GM19239 (cell line): Measurements from ENCODE around the gene TRIOBP.
"Not testable (repeated sequence)": the region's sequence is repeated elsewhere in the genome, so short reads cannot be mapped to it uniquely, and the experiment has no call there.

ENCODE experiments used
- DNase-seq: peaks from one replicate; pipeline ENCODE4 v3.0.0; 2011; ENCODE audit warnings: low spot score; ENCODE audit not compliant: insufficient read length
- FAIRE-seq: peaks from 2 replicates; lab custom pipeline; 2011; peaks lifted over from hg19 to GRCh38; lab: Jason Lieb, UNC

TRIOBP gene

DNA sequence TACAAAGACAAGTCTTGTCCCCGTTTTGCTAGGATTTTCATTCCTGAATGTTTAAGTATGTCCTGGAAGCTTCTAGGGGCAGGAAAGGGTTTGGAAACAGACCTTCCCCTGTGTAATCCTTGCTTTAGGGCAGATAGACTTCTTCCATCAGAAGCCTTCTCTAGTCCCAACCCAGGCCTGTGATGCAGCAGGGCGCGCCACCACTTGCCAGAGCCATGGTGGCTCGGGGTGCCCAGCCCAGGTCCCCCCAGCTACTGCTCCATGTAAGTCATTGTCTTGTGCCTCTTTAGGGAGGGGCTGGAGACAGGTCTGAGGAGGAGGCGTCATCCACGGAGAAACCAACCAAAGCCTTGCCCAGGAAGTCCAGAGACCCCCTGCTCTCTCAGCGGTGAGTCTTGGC is 6.4 kb upstream of the TRIOBP start:
- FAIRE-seq, result no peak
- DNase-seq, result no peak

GRCh38 chr22:37690901-37691504 is 5.8 kb upstream of the TRIOBP start:
- FAIRE-seq (no peak), DNase-seq (no peak)

GRCh38 chr22:37692627-37693285 is 4.1 kb upstream of the TRIOBP start:
- DNase-seq (no peak), FAIRE-seq (no peak)

- not testable (repeated sequence) for DNase-seq, FAIRE-seq
Observed at GRCh38 chr22:37694131-37694530, 2.7 kb upstream of the TRIOBP start.

- DNase-seq, FAIRE-seq: not testable (repeated sequence)
Observed at GRCh38 chr22:37696260-37696656, 590 bp upstream of the TRIOBP start.

DNA sequence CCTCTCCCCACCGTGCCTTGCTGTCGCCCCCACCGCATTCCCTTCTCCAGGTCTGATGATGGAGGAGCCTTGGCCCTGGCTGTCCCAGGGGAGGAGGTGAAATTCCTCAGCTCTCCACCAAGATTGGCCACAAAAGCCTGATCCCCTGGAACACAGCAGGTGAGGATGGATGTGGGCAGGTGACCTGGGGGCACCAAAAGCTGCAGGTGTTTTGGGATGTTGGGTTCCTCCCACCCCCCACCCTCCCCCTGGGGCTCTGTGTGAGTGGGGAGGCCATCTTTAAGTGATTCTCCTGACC is 639 bp downstream of the TRIOBP start:
- FAIRE-seq, result no peak

DNA sequence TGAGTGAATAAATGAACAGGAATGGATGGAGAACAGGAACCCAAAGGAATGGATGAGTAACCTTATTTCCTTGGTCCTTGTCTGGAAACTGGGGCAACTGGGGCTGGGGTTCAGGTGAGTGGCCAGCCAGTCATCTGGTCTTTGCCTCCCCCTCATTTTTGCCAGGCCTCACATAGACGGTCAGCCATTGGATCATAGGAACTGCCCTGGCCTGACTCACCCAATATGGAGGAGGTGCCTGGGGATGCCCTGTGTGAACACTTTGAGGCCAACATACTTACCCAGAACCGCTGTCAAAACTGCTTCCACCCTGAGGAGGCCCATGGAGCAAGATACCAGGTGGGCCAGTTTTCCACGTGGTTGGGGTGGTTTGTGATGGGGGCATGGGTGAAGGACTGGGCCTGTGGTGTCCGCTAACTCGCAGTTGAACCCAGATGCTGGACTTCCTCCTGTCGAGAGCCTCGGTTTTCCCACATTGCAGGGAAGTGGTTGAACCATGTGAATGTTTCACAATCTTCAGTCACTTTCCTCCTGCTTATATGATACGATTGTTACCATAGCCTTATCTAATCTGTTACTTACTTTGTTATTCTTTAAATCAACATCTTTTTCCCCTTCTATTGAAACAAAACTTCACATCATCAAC is 4.4 kb downstream of the TRIOBP start:
- DNase-seq (no peak), FAIRE-seq (no peak)

More for the DNA sequence above, 639 bp downstream of the TRIOBP start:
- no peak for DNase-seq

DNA sequence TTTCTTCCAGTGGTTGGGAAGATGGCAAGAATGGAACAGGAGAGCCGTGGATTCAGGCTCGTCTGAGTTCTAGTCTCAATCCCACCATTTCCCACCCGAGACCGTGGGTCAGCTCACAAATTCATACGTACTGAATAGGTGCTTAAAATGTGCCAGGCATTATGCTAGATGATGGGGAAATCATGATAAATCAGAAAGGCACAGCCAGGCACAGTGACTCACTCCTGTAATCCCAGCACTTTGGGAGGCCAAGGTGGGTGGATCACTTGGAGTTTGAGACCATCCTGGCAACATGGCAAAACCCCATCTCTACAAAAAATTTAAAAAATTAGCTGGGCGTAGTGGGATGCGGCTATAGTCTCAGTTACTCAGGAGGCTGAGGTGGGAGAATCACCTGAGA is 7.1 kb downstream of the TRIOBP start:
- FAIRE-seq, result no peak
- no peak for DNase-seq

DNA sequence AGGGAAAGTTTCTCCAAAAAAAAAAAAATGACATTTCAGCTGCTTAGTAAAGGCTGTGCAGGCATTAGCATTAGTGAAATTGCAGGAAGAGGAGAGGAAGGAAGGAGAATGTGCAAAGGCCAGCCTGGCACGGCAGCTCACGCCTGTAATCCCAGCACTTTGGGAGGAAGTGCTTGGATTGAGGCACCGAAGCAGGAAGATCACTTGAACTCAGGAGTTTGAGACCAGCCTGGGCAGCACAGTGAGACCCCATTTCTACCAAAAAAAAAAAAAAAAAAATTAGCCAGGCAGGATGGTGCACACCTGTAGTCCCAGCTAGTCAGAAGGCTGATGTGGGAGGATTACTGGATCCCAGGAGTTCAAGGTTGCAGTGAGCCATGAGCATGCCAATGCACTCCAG is 7.8 kb downstream of the TRIOBP start:
- FAIRE-seq (no peak), DNase-seq (no peak)

DNA sequence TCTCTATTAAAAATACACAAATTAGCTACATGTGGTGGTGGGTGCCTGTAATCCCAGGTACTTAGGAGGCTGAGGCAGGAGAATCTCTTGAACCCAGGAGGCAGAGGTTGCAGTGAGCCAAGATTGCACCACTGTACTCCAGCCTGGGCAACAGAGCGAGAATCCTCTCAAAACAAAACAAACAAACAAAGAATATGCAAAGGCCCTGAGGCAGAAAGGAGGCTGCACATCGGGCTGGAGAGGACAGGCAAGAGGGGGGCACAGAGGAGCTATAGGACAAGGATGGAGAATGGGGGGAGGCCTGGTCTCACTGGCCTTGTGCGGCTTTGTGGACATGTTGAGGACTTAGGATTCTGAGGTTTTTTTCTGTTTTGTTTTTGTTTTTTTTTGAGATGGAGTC is 8.4 kb downstream of the TRIOBP start:
- FAIRE-seq (no peak), DNase-seq (no peak)

DNA sequence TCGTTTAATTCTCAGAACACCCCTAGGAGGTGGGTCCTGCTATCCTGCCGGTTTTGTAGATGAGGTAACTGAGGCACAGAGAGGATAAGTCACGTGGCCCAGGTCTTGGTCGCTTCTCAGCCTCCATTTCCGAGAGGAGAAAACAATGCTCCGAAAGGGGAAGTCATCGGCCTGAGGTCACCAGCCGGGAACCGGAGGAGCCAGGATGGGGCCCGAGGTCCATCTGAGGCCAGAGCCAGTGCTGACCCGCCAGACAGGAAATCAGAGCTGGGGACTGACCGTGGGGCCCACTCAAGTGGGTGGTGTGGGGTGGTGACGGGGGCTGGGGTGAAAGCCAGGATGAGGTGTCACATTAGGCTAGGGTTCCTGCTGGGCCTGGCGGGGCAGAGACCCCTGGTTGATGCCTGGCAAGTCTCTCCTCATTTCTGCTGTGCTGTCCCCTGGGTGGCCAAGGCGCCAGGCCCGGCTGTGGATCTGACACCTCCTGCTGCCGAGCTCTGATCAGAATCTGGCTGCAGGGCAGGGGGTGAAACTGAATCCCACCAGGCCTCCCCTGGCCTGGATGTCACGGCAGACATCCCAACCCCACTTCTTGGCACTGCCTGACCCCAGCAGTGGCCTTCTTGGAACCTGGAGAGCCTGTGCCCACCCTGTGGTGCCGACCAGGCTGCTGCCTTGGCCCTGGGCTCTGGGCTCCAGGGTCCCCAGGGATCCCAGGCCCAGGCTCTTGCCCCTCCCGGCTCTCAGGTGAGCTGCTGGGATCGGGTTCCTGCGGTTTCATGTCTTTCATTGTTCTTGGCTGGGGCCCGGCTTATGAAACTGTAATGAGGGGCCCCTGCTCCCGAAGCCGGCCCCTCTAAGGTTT is 12.0 kb downstream of the TRIOBP start:
- DNase-seq (no peak), FAIRE-seq (no peak)

- DNase-seq (no peak), FAIRE-seq (no peak)
Observed at GRCh38 chr22:37709445-37709765, 12.6 kb downstream of the TRIOBP start.

DNA sequence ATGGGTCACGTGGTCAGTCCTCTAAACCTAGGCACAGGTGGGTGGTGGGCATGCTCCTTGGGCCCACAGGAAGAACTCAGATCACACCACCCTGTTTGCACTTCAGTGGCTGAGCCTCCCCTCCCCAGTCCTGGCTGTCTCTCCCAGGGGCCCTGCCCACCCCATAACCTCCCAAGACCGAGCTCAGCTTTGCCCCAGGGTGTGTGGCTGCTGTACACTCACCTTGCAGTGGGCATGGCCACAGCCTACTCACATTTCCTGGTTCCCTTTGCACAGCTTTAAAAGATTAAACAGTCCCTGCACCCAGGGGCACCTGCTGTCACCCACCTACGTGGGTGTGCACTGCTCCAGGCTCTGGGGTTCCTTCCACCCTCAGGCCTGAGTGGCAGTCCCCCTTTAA is 13.8 kb downstream of the TRIOBP start:
- FAIRE-seq, result no peak

DNA sequence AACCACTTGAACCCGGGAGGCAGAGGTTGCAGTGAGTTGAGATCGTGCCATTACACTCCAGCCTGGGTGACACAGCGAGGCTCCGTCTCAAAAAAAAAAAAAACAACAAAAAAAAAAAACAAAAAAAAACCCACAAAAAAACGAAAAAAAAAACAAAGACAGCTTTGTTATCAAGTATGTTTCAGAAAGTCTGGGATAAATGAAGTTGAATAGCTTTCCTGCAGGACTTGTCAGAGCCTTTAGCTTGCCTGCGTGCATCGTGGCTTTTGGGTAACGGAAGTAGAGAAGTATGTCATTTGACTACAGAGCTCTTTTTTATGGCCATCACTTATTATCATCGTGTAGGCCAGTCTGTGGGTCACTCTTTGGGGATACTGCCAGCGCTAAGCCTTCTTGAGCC is 14.6 kb downstream of the TRIOBP start:
- DNase-seq, result no peak
- FAIRE-seq, result no peak

More for the DNA sequence above, 13.8 kb downstream of the TRIOBP start:
- no peak for DNase-seq

- no peak for FAIRE-seq
Observed at GRCh38 chr22:37713761-37714160, 16.9 kb downstream of the TRIOBP start.

GRCh38 chr22:37714634-37715033 is 17.8 kb downstream of the TRIOBP start:
- DNase-seq (no peak), FAIRE-seq (no peak)

More at GRCh38 chr22:37713761-37714160, 16.9 kb downstream of the TRIOBP start:
- DNase-seq, result no peak

- FAIRE-seq (no peak), DNase-seq (no peak)
Observed at GRCh38 chr22:37715760-37716159, 18.9 kb downstream of the TRIOBP start.

DNA sequence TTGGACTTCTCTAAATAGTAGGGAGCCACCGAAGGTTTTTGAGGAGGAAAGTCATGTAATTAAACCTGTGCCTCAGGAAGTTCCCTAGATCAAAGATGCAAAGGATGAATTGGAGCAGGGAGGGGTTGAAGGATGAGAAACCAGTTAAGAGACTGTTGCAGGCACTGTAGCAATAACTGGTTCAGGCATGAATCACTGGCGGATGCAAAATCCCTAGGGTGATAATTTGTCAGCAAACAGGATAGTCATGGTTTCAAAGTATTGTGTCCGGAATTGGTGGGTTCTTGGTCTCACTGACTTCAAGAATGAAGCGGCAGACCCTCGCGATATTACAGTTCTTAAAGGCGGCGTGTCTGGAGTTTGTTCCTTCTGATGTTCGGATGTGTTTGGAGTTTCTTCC is 19.9 kb downstream of the TRIOBP start:
- DNase-seq (no peak), FAIRE-seq (no peak)

GRCh38 chr22:37717235-37717634 is 20.4 kb downstream of the TRIOBP start:
- not testable (repeated sequence) for FAIRE-seq

GRCh38 chr22:37717746-37718305 is 21.0 kb downstream of the TRIOBP start:
- FAIRE-seq, DNase-seq: not testable (repeated sequence)

More at GRCh38 chr22:37717235-37717634, 20.4 kb downstream of the TRIOBP start:
- not testable (repeated sequence) for DNase-seq
